GM13977 (cell line): ENCODE results near the gene BRMS1.
"Not testable (repeated sequence)": the region's sequence is repeated elsewhere in the genome, so short reads cannot be mapped to it uniquely, and the experiment has no call there.

Experiments
- DNase-seq: peaks from one replicate; pipeline ENCODE4 v3.0.0; 2012; ENCODE audit warnings: low spot score
- in situ Hi-C: fragments of 300-500 bp; cut with MboI; formaldehyde crosslinking; loops from one replicate; pipeline ENCODE4 v1.12.0; 2022; ENCODE audit warnings: low sequenced_read_pairs, low pct_unique_long_range_greater_than_20kb, mixed read lengths, inconsistent platforms; ENCODE audit not compliant: unreplicated experiment
- TF ChIP-seq, protein P1 (sequence below): IDR thresholded peaks from 2 replicates; pipeline ENCODE4 v1.5.1; 2012; ENCODE audit warnings: mild to moderate bottlenecking, control low read depth; ENCODE audit not compliant: insufficient read depth; ENCODE audit errors: extremely low read depth, missing control alignments

The BRMS1 gene, protein sequence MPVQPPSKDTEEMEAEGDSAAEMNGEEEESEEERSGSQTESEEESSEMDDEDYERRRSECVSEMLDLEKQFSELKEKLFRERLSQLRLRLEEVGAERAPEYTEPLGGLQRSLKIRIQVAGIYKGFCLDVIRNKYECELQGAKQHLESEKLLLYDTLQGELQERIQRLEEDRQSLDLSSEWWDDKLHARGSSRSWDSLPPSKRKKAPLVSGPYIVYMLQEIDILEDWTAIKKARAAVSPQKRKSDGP

DNA sequence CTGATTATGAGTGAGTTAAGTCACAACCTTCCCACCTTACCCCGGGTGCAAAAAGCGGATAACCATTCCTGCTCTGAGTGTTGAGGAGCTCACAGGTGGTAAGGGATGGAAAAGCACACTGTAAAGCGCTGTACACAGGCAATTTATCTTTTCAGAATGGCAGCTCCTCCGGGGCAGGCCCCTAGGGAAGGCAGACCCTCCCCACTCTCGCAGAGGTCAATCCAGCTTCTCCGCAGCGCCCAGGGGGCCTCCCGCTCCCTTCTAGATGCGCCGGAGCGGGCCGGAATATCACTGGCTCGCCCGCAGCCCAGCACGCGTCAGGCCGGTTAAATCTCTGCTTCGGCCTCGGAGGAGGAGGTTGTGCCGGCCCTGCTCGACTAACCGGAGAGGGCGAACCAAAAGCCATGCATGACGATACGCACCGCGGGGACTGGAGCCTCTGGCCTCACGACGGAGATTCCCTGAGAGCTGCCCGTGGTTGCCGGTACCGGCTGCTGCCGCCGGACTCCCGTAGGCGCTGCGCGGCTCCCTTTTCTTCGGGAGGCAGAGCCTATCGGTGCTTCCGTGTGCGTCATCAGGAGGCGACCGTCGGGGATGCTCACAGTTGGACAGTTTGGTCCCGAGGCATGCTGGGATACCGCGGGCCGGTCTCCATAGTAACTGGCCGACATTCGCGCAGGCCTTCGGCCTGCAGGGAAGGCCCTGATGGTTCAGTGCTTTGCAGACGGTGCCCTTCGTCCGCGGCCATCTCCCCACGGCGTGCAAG lies at the start of gene BRMS1:
BRMS1 (minus strand) TSS at position 555 of the 766 bp plus-strand sequence. CDS start 2,870 bp downstream, outside the sequence.
- in situ Hi-C loops, result no loop called here
- TF ChIP-seq, protein P1, sequence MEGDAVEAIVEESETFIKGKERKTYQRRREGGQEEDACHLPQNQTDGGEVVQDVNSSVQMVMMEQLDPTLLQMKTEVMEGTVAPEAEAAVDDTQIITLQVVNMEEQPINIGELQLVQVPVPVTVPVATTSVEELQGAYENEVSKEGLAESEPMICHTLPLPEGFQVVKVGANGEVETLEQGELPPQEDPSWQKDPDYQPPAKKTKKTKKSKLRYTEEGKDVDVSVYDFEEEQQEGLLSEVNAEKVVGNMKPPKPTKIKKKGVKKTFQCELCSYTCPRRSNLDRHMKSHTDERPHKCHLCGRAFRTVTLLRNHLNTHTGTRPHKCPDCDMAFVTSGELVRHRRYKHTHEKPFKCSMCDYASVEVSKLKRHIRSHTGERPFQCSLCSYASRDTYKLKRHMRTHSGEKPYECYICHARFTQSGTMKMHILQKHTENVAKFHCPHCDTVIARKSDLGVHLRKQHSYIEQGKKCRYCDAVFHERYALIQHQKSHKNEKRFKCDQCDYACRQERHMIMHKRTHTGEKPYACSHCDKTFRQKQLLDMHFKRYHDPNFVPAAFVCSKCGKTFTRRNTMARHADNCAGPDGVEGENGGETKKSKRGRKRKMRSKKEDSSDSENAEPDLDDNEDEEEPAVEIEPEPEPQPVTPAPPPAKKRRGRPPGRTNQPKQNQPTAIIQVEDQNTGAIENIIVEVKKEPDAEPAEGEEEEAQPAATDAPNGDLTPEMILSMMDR, result no peak
- peak; percentile 96 for DNase-seq

DNA sequence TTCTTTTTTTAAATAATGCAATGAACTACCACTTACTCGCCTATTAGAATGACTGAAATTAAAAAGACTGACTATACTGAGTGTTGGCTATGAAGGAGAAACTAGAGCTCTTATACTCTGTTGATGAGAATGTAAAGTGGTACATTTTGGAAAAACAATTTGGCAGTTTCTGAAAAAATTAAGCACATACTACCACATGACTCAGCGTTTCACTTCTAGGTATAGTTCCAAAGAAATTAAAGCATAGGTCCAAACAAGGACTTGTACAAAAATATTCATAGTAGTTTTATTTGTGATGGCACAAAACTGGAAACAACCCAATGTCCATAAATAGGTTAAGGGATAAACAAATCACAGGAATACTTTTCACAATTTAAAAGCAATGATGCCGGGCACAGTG lies 49.0 kb upstream of the BRMS1 start:
- in situ Hi-C loops, result no loop called here
- TF ChIP-seq, protein P1, result no peak
- DNase-seq, result no peak

DNA sequence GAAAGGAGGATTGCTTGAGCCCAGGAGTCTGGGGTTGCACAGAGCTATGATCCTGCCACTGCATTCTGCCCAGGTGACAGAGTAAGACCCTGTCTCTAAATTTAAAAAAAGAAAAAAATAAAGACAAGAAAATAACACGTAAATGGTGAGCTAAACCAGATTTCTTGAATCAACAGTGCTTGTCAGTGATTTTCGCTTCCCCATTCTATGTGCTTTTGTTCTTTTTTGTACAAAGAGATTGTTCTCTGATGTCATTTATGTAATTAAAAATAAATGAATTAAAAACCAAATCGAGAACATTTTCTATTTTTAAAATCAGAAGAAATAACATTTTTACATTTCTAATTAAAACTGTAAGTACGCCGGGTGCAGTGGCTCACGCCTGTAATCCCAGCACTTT lies 46.4 kb upstream of the BRMS1 start:
- DNase-seq, result peak; percentile 20
- in situ Hi-C loops, result no loop called here
- TF ChIP-seq, protein P1, result no peak

DNA sequence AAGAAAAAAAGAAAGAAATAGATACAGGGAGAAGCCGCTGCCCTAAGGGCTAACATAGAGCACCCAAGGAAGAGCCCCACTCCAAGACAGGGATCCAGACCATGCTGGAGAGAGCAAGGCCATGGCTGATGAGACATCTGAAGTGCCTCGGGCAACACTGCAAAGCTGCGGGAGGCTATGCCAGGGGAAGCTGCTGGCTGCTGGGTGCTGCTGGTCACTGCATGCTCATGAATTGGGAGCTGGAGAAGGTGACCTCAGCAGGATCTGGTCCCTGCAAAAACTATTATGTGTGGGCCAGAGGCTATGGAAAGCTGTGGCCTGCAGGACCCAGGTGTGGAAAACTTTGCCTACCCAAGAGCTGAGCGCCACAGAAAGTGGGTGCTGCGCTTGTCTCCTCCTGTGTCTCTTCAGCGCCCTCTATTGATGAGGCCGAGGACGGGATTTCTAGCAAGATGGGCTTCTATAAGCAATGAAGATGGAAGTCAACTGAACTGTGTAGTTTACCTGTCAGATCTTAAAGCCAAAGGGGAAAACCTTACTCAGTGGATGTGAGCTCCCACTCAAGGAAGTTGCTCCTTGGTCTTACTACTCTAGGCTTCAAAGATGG lies 44.0 kb upstream of the BRMS1 start:
- TF ChIP-seq, protein P1, result peak; percentile 78
- peak; percentile 59 for DNase-seq
- in situ Hi-C loops, result no loop called here

DNA sequence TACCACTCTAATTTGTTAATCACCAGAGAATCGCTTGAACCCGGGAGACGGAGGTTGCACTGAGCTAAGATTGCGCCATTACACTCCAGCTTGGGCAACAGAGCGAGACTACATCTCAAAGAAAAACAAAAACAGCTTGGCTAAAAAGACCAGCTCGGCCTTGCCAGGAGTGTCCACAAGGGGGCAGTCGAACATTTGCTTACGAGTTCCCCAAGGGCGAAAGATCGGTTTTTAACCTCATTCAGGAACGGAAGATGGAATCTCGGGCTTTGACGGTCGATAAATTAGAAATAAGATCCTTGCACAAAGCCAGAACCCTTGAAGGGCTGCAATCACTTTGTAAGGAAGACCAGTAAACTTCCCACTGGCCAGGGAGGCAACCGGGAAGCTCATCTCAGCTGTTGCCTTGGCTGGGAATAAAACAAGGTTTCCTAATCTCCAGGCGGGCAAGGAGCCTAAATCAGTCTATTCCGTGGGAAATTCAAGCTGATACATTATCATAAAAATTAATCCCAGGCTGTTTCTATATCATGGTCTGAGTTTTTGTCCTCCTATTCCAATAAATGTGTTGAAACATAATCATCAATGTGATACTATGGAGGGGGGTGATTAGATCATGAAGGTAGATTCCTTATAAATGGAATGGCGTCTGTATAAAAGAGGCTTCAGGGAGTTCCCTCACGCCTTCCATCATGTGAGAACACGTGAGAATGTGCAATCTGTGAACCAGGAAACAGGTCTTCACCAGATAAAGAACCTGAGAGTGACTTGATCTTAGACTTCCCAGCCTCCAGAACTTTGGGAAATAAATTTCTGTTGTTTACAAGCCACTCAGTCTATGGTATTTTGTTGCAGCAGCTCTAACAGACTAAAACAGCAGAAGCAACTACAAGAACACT lies 41.5 kb upstream of the BRMS1 start:
- peak; percentile 65 for DNase-seq
- TF ChIP-seq, protein P1, result peak; percentile 93
- in situ Hi-C loops, result no loop called here

DNA sequence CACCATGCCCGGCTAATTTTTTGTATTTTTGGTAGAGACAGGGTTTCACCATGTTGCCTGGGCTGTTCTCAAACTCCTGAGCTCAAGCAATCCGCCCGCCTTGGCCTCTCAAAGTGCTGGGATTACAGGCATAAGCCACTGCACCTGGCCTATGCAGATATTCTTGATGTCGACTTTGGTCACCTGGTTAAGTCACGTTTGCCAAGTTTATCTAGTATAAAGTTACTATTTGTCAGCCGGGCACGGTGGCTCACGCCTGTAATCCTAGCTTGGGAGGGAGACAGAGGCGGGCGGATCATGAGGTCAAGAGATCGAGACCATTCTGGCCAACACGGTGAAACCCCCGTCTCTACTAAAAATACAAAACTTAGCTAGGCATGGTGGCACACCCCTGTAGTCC lies 39.4 kb upstream of the BRMS1 start:
- in situ Hi-C loops, DNase-seq: not testable (repeated sequence)

DNA sequence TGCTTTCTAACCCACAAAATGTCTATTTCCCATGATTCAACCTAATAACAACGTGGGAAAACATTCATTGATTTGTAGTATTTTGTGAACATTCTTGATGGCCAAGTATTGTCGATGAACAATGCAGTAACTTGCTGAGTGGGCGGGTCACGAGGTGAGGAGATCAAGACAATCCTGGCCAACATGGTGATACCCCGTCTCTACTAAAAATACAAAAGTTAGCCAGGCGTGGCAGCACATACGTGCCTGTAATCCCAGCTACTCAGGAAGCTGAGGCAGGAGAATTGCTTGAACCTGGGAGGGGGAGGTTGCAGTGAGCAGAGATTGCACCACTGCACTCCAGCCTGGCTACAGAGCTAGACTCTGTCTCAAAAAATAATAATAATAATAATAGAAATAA lies 35.4 kb upstream of the BRMS1 start:
- in situ Hi-C loops, DNase-seq: not testable (repeated sequence)

DNA sequence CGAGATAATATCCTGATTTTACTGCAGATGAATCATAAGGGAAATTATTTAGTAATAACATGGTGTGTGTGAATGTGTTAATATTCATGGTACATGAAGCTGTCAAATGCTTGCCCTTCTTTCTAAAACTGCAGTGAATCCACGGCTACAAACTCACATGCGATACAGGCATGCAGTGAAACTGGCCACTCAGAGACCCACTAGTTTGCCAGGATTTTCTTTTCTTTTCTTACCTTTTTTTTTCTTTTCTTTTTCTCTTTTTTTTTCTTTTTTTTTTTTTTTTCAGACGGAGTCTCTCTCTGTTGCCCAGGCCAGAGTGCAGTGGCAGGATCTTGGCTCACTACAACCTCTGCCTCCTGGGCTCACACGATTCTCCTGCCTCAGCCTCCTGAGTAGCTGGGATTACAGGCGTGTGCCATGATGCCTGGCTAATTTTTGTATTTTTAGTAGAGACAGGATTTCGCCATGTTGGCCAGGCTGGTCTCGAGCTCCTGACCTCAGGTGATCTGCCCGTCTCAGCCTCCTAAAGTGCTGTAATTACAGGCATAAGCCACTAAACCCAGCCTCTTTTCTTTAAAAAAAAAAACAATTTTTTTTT lies 28.9 kb upstream of the BRMS1 start:
- DNase-seq, in situ Hi-C loops: not testable (repeated sequence)
